OCI-LY7 (cell line): ENCODE results near the gene SH3RF3. TPM values are rescaled to one million over a fixed set of nuclear protein-coding genes. Genes with fewer than 3 reads are reported as not detected.
"Not testable (repeated sequence)": the region's sequence is repeated elsewhere in the genome, so short reads cannot be mapped to it uniquely, and the experiment has no call there.

Experiments
- BruUV-seq: library from RNA; stranded (reverse); fragments of 400-500 nt; replicated peaks from 2 replicates; lab custom pipeline; 2021; lab: Mats Ljungman, UMichigan
- CTCF ChIA-PET: fragments of 300-600 bp; sonication (Branson Sonifier 250); formaldehyde crosslinking; loops from one replicate; lab custom pipeline; 2022; ENCODE audit warnings: antibody characterized with exemption; ENCODE audit not compliant: unreplicated experiment; lab: Charles Lee
- POLR2A ChIA-PET: fragments of 300-600 bp; sonication (Branson Sonifier 250); formaldehyde crosslinking; loops from one replicate; lab custom pipeline; 2022; ENCODE audit warnings: antibody characterized with exemption; lab: Charles Lee
- DNase-seq: peaks from one replicate; pipeline ENCODE4 v3.0.0-alpha.2; 2015; ENCODE audit warnings: low spot score
- H2AFZ ChIP-seq: fragments of 200-600 bp; sonication (generic), shearing (Covaris generic); 2 replicates; pipeline ENCODE4 v1.6.1; 2014; ENCODE audit warnings: mild to moderate bottlenecking, antibody characterized with exemption, low read length, moderate library complexity
- H3K27ac ChIP-seq: fragments of 200-600 bp; sonication (generic); 2 replicates; pipeline ENCODE4 v1.5.1; 2014; ENCODE audit warnings: mixed run types, low read depth, mild to moderate bottlenecking, moderate library complexity, low read length, inconsistent platforms; ENCODE audit not compliant: poor library complexity, severe bottlenecking
- H3K36me3 ChIP-seq: fragments of 200-600 bp; sonication (generic); 2 replicates; pipeline ENCODE4 v1.6.1; 2014; ENCODE audit warnings: mild to moderate bottlenecking, antibody characterized with exemption, low read length, moderate library complexity, mixed read lengths; ENCODE audit not compliant: insufficient read depth
- H3K4me1 ChIP-seq: fragments of 200-600 bp; sonication (generic); 2 replicates; pipeline ENCODE4 v1.5.1; 2014; ENCODE audit warnings: mild to moderate bottlenecking, low read length; ENCODE audit not compliant: insufficient read depth, poor library complexity, severe bottlenecking
- H3K4me2 ChIP-seq: fragments of 200-600 bp; sonication (generic); 2 replicates; pipeline ENCODE4 v1.6.1; 2014; ENCODE audit warnings: mild to moderate bottlenecking, low read length
- H3K4me3 ChIP-seq: fragments of 200-600 bp; sonication (generic); 2 replicates; pipeline ENCODE4 v1.5.1; 2014; ENCODE audit warnings: mild to moderate bottlenecking, low read depth, low read length; ENCODE audit not compliant: poor library complexity, severe bottlenecking
- H3K79me2 ChIP-seq: fragments of 200-600 bp; sonication (generic); 2 replicates; pipeline ENCODE4 v1.6.1; 2016; ENCODE audit warnings: low read depth, mild to moderate bottlenecking, low read length, moderate library complexity, mixed read lengths; ENCODE audit not compliant: insufficient read depth
- H3K9me2 ChIP-seq: fragments of 200-600 bp; sonication (generic); 2 replicates; pipeline ENCODE4 v1.6.1; 2016; ENCODE audit warnings: mild to moderate bottlenecking, low read length, mixed read lengths; ENCODE audit not compliant: insufficient read depth
- H3K9me3 ChIP-seq: fragments of 200-600 bp; sonication (generic); 2 replicates; pipeline ENCODE4 v1.6.1; 2014; ENCODE audit warnings: mild to moderate bottlenecking, mixed run types, low read length, mixed read lengths
- H4K20me1 ChIP-seq: fragments of 200-600 bp; sonication (generic); 2 replicates; pipeline ENCODE4 v1.6.1; 2014; ENCODE audit warnings: mild to moderate bottlenecking, antibody characterized with exemption, low read length, moderate library complexity, mixed read lengths; ENCODE audit not compliant: insufficient read depth
- EZH2phosphoT487 ChIP-seq: fragments of 200-600 bp; sonication (generic); IDR thresholded peaks from 2 replicates; pipeline ENCODE4 v1.6.1; 2018; ENCODE audit warnings: low read depth, borderline replicate concordance, mild to moderate bottlenecking, mixed run types, antibody characterized with exemption, low read length, moderate library complexity, mixed read lengths
- intact Hi-C: fragments of 100-400 bp; cut with micrococcal nuclease; formaldehyde crosslinking; loops from one replicate; pipeline ENCODE4 v1.10.0; 2022; ENCODE audit not compliant: unreplicated experiment
- total RNA-seq, 2 experiments: library from RNA; depleted of rRNA in 1 of 2; stranded (reverse); fragments of >200 nt in 1 of 2; shearing (Covaris generic) in 1 of 2; gene quantifications; 2 replicates each; pipeline ENCODE4 v1.2.3, GENCODE V29; 2014 to 2022
- TF ChIP-seq, protein P1 (sequence below): fragments of 200-600 bp; sonication (generic); conservative IDR thresholded peaks from 2 replicates; pipeline ENCODE4 v1.5.1; 2014; ENCODE audit warnings: mild to moderate bottlenecking, antibody characterized with exemption, low read length, moderate library complexity, mixed read lengths

Gene SH3RF3
- total RNA-seq, 2 experiments from 2014 or later = not detected

- POLR2A ChIA-PET = no interaction called here
- H3K36me3 ChIP-seq = no peaks in the 10 kb centered on the region
- no peaks in the 10 kb centered on the region for H3K9me2 ChIP-seq
- no peak overlapping the region for H2AFZ ChIP-seq
- H3K79me2 ChIP-seq = no peaks in the 10 kb centered on the region
- H3K27ac ChIP-seq = no peak overlapping the region
- no peaks in the 10 kb centered on the region for H3K9me3 ChIP-seq
- intact Hi-C loops = no loop called here
- no peaks in the 10 kb centered on the region for H3K4me1 ChIP-seq
- no peak for DNase-seq
- no peak overlapping the region for H3K4me2 ChIP-seq
- CTCF ChIA-PET = no interaction called here
- no peak for TF ChIP-seq EZH2phosphoT487
- TF ChIP-seq, protein P1, sequence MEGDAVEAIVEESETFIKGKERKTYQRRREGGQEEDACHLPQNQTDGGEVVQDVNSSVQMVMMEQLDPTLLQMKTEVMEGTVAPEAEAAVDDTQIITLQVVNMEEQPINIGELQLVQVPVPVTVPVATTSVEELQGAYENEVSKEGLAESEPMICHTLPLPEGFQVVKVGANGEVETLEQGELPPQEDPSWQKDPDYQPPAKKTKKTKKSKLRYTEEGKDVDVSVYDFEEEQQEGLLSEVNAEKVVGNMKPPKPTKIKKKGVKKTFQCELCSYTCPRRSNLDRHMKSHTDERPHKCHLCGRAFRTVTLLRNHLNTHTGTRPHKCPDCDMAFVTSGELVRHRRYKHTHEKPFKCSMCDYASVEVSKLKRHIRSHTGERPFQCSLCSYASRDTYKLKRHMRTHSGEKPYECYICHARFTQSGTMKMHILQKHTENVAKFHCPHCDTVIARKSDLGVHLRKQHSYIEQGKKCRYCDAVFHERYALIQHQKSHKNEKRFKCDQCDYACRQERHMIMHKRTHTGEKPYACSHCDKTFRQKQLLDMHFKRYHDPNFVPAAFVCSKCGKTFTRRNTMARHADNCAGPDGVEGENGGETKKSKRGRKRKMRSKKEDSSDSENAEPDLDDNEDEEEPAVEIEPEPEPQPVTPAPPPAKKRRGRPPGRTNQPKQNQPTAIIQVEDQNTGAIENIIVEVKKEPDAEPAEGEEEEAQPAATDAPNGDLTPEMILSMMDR = no peak
- BruUV-seq = no TSS peak
- no peak overlapping the region for H3K4me3 ChIP-seq
- no peaks in the 10 kb centered on the region for H4K20me1 ChIP-seq
Measured at GRCh38 chr2:109159096-109159495, 30.1 kb downstream of the SH3RF3 start.

- BruUV-seq = no TSS peak
- no peak for DNase-seq
- H3K79me2 ChIP-seq = no peaks in the 10 kb centered on the region
- TF ChIP-seq, protein P1 = no peak
- TF ChIP-seq EZH2phosphoT487 = no peak
- no peak overlapping the region for H3K27ac ChIP-seq
- H3K4me1 ChIP-seq = no peaks in the 10 kb centered on the region
- H4K20me1 ChIP-seq = no peaks in the 10 kb centered on the region
- no peak overlapping the region for H3K4me3 ChIP-seq
- H2AFZ ChIP-seq = no peak overlapping the region
- no peaks in the 10 kb centered on the region for H3K9me3 ChIP-seq
- no peak overlapping the region for H3K4me2 ChIP-seq
- intact Hi-C loops = no loop called here
- ChIA-PET CTCF (no interaction called here), POLR2A (no interaction called here)
- no peaks in the 10 kb centered on the region for H3K36me3 ChIP-seq
- no peaks in the 10 kb centered on the region for H3K9me2 ChIP-seq
Measured at GRCh38 chr2:109160714-109161440, 31.9 kb downstream of the SH3RF3 start.

GRCh38 chr2:109162367-109162766 is 33.4 kb downstream of the SH3RF3 start:
- H3K36me3 ChIP-seq, H2AFZ ChIP-seq, H3K79me2 ChIP-seq, H3K4me1 ChIP-seq, intact Hi-C loops, H4K20me1 ChIP-seq, H3K4me3 ChIP-seq, DNase-seq, H3K9me2 ChIP-seq, BruUV-seq, H3K9me3 ChIP-seq, CTCF ChIA-PET, H3K4me2 ChIP-seq, H3K27ac ChIP-seq: not testable (repeated sequence)
- POLR2A ChIA-PET = interaction anchor here (0.7 kb wide), 1 partner anchor 15 kb away, joined by 3 read pairs; no protein-coding TSS in a partner anchor
